HepG2 (cell line): ENCODE measurements around the gene MAP2K3. TPM values are rescaled to one million over a fixed set of nuclear protein-coding genes. Genes with fewer than 3 reads are reported as not detected.

Experiments
- AKAP8 ChIP-seq: sonication (generic); formaldehyde crosslinking; IDR thresholded peaks from 2 replicates; pipeline ENCODE4 v1.5.1; 2020; ENCODE audit warnings: mild to moderate bottlenecking, missing genetic modification reagents
- KLF11 ChIP-seq: IDR thresholded peaks from 2 replicates; pipeline ENCODE4 v1.6.1; 2016; ENCODE audit warnings: missing compliant biosample characterization
- NFAT5 ChIP-seq: sonication (generic); formaldehyde crosslinking; IDR thresholded peaks from 2 replicates; pipeline ENCODE4 v1.4.0; 2020; ENCODE audit warnings: missing genetic modification reagents
- SMAD3 ChIP-seq: sonication (generic); formaldehyde crosslinking; IDR thresholded peaks from 2 replicates; pipeline ENCODE4 v1.4.0; 2020; ENCODE audit warnings: missing genetic modification reagents
- TAF1 ChIP-seq: sonication (generic); formaldehyde crosslinking; IDR thresholded peaks from 2 replicates; pipeline ENCODE4 v1.4.0; 2020; ENCODE audit warnings: missing genetic modification reagents
- TFDP1 ChIP-seq: IDR thresholded peaks from 2 replicates; pipeline ENCODE4 v1.6.1; 2016; ENCODE audit warnings: missing compliant biosample characterization, missing genetic modification reagents, borderline replicate concordance
- THAP11 ChIP-seq: IDR thresholded peaks from 2 replicates; pipeline ENCODE4 v1.6.1; 2016; ENCODE audit warnings: missing biosample characterization, missing genetic modification reagents
- ZFP37 ChIP-seq: sonication (generic); formaldehyde crosslinking; IDR thresholded peaks from 2 replicates; pipeline ENCODE4 v1.4.0; 2020; ENCODE audit warnings: missing genetic modification reagents, borderline replicate concordance
- ZNF138 ChIP-seq: sonication (generic); formaldehyde crosslinking; IDR thresholded peaks from 2 replicates; pipeline ENCODE4 v1.5.0; 2020; ENCODE audit warnings: mild to moderate bottlenecking, low read depth, missing genetic modification reagents
- ZNF142 ChIP-seq: sonication (generic); formaldehyde crosslinking; IDR thresholded peaks from 2 replicates; pipeline ENCODE4 v1.4.0; 2020; ENCODE audit warnings: missing genetic modification reagents
- ZNF207 ChIP-seq: fragments of 450-650 bp; IDR thresholded peaks from 2 replicates; pipeline ENCODE4 v1.6.1; 2016; ENCODE audit warnings: antibody characterized with exemption, borderline replicate concordance
- ZNF567 ChIP-seq: sonication (generic); formaldehyde crosslinking; IDR thresholded peaks from 2 replicates; pipeline ENCODE4 v1.8.1; 2023; ENCODE audit warnings: mild to moderate bottlenecking, missing genetic modification reagents, borderline replicate concordance
- ZNF740 ChIP-seq: sonication (generic); formaldehyde crosslinking; IDR thresholded peaks from 2 replicates; pipeline ENCODE4 v1.4.0; 2020; ENCODE audit warnings: missing genetic modification reagents
- ZSCAN22 ChIP-seq: sonication (generic); formaldehyde crosslinking; IDR thresholded peaks from 2 replicates; pipeline ENCODE4 v1.4.0; 2020; ENCODE audit warnings: mild to moderate bottlenecking, missing genetic modification reagents
- ZSCAN9 ChIP-seq: IDR thresholded peaks from 2 replicates; pipeline ENCODE4 v1.6.1; 2016; ENCODE audit warnings: borderline replicate concordance
- polyA plus RNA-seq, 8 experiments: library from polyadenylated mRNA; depleted of rRNA in 3 of 8; stranded (reverse) in 7 of 8; unstranded in 1 of 8; fragments of >200 nt; fragmentation: Illumina TruSeq in 4 of 8; extraction: Trizol in 4 of 8; gene quantifications; 2 replicates each; pipeline versions ENCODE4 v1.2.1 to v1.2.3, GENCODE V29; 2011 to 2016; ENCODE audit warnings: low read depth in 4 of 8, missing spikeins in 1 of 8, mixed read lengths in 1 of 8; ENCODE audit not compliant: insufficient read depth in 1 of 8
- total RNA-seq, 5 experiments: library from RNA; depleted of rRNA; stranded (reverse); fragments of >200 nt; fragmentation: Illumina TruSeq; extraction: Trizol; gene quantifications; 2 replicates each; pipeline ENCODE4 v1.2.3, GENCODE V29; 2016; ENCODE audit warnings: low read depth in 1 of 5

Gene MAP2K3
- total and polyA plus RNA-seq, 2 of the 13 experiments (the other 11 are each of a cell fraction or from before 2014, with no cell fraction given) = 20.5 to 27.4 TPM

GRCh38 chr17:21286066-21286770, 1.7 kb downstream of the MAP2K3 start (continued):
- TF ChIP-seq ZNF138 (CRISPR knock-in tag) = 0 out of 2 replicates have a peak, but pooled peaks have one; percentile 38
- no peak for TF ChIP-seq TFDP1 (CRISPR knock-in tag)
- TF ChIP-seq SMAD3 (CRISPR knock-in tag) = 0 out of 2 replicates have a peak, but pooled peaks have one; percentile 36
- 0 out of 2 replicates have a peak, but pooled peaks have one; percentile 43 for TF ChIP-seq AKAP8 (CRISPR knock-in tag)
- peak; percentile 62 for TF ChIP-seq TAF1 (CRISPR knock-in tag)
- TF ChIP-seq ZNF740 (CRISPR knock-in tag) = peak; percentile 64
- 0 out of 2 replicates have a peak, but pooled peaks have one; percentile 43 for TF ChIP-seq KLF11 (CRISPR knock-in tag)
- TF ChIP-seq ZFP37 (CRISPR knock-in tag) = peak; percentile 82; the same call in 1 of the 2 replicates
- peak; percentile 68; the same call in 1 of the 2 replicates for TF ChIP-seq THAP11 (CRISPR knock-in tag)
- no peak for TF ChIP-seq ZNF207
- 0 out of 2 replicates have a peak, but pooled peaks have one; percentile 44 for TF ChIP-seq ZNF142
- TF ChIP-seq ZSCAN9 (CRISPR knock-in tag) = no peak
- no peak for TF ChIP-seq ZSCAN22 (CRISPR knock-in tag)
- TF ChIP-seq NFAT5 (CRISPR knock-in tag) = 0 out of 2 replicates have a peak, but pooled peaks have one; percentile 60
- peak; percentile 60; the same call in 1 of the 2 replicates for TF ChIP-seq ZNF567 (CRISPR knock-in tag)
